Mucosa of descending colon (tissue), 3 donors: ENCODE results near the gene ZMIZ1. TPM values are rescaled to one million over a fixed set of nuclear protein-coding genes. Genes with fewer than 3 reads are reported as not detected.

Source experiments
- ATAC-seq: fragments of 200-7000 bp; cut with Tn5 transposase; one replicate; pipeline ENCODE4 v1.9.1; 2020; ENCODE audit warnings: mild to moderate bottlenecking, moderate library complexity
- DNase-seq, 3 donors: peaks; one replicate each; pipeline ENCODE4 v3.0.0-alpha.2; 2020
- H3K36me3 ChIP-seq: fragments of 200-600 bp; one replicate; pipeline ENCODE4 v1.8.0; 2021; ENCODE audit warnings: low read depth, mild to moderate bottlenecking
- H3K4me1 ChIP-seq: fragments of 200-600 bp; one replicate; pipeline ENCODE4 v1.8.0; 2021; ENCODE audit warnings: low read depth, mild to moderate bottlenecking
- H3K4me3 ChIP-seq: fragments of 200-600 bp; one replicate; pipeline ENCODE4 v1.8.0; 2021; ENCODE audit warnings: mild to moderate bottlenecking
- H3K9me3 ChIP-seq: fragments of 200-600 bp; one replicate; pipeline ENCODE4 v1.8.0; 2021; ENCODE audit warnings: mild to moderate bottlenecking
- CTCF ChIP-seq: fragments of 200-600 bp; IDR thresholded peaks from one replicate; pipeline ENCODE4 v1.8.0; 2022; ENCODE audit warnings: antibody characterized with exemption, mild to moderate bottlenecking
- intact Hi-C, 2 donors: fragments of 100-400 bp; cut with DNase I in 1 of 2; cut with micrococcal nuclease in 1 of 2; formaldehyde crosslinking; loops; one replicate each; pipeline versions ENCODE4 v1.11.0 to v1.11.1; 2022; cut with DNase I, micrococcal nuclease
- total RNA-seq, 3 donors: library from RNA; stranded (reverse); fragmentation: NEBNext Ultra II Directional in 2 of 3; extraction: Animal tissue kit (Norgen Biotek cat#: 25700) in 2 of 3; gene quantifications; one replicate each; pipeline versions ENCODE4 v1.2.1 to v1.2.4, GENCODE V29; 2021 to 2023
- donor health status: DM: no; HTN: no; CAD: no; lungs with moderate emphysema.
- donor health status: DM: no; HTN: no; CAD: no.
- donor health status: DM: no; HTN: yes; CAD: no.

ZMIZ1 gene
- total RNA-seq, 3 donors from 2014 or later = 61.4 to 103 (median 89.1) TPM

- TF ChIP-seq CTCF = no peak
- DNase-seq (no peak), ATAC-seq (no peak)
- no peaks in the 10 kb centered on the region for H3K4me1 ChIP-seq
- no peaks in the 10 kb centered on the region for H3K36me3 ChIP-seq
- H3K9me3 ChIP-seq = no peaks in the 10 kb centered on the region
- H3K4me3 ChIP-seq = no peak overlapping the region
- intact Hi-C loops = no loop called here
Observed at GRCh38 chr10:79229830-79230327, 161.1 kb downstream of the ZMIZ1 start.

- intact Hi-C loops = no loop called here
- Histone ChIP-seq H3K9me3 (no peaks in the 10 kb centered on the region), H3K36me3 (no peaks in the 10 kb centered on the region), H3K4me1 (no peaks in the 10 kb centered on the region), H3K4me3 (no peak overlapping the region)
- DNase-seq (no peak), ATAC-seq (no peak)
- no peak for TF ChIP-seq CTCF
Observed at GRCh38 chr10:79230328-79230830, 161.6 kb downstream of the ZMIZ1 start.

GRCh38 chr10:79230850-79231249 lies 162.1 kb downstream of the ZMIZ1 start:
- no peak for TF ChIP-seq CTCF
- H3K4me3 ChIP-seq = no peak overlapping the region
- DNase-seq (no peak), ATAC-seq (no peak)
- H3K4me1 ChIP-seq = no peaks in the 10 kb centered on the region
- no peaks in the 10 kb centered on the region for H3K36me3 ChIP-seq
- intact Hi-C loops = no loop called here
- H3K9me3 ChIP-seq = no peaks in the 10 kb centered on the region

GRCh38 chr10:79231908-79232307 lies 163.1 kb downstream of the ZMIZ1 start:
- no peaks in the 10 kb centered on the region for H3K4me1 ChIP-seq

GRCh38 chr10:79232864-79233263 lies 164.1 kb downstream of the ZMIZ1 start:
- H3K36me3 ChIP-seq = no peaks in the 10 kb centered on the region
- intact Hi-C loops = no loop called here
- DNase-seq (no peak), ATAC-seq (no peak)
- no peak overlapping the region for H3K4me3 ChIP-seq
- no peaks in the 10 kb centered on the region for H3K4me1 ChIP-seq
- TF ChIP-seq CTCF = no peak
- H3K9me3 ChIP-seq = no peaks in the 10 kb centered on the region

More at GRCh38 chr10:79231908-79232307, 163.1 kb downstream of the ZMIZ1 start:
- H3K36me3 ChIP-seq = no peaks in the 10 kb centered on the region
- TF ChIP-seq CTCF = no peak
- no peak overlapping the region for H3K4me3 ChIP-seq
- DNase-seq (no peak), ATAC-seq (no peak)
- intact Hi-C loops = no loop called here
- H3K9me3 ChIP-seq = no peaks in the 10 kb centered on the region
